Upper lobe of left lung (tissue), 6 donors: ENCODE results near the gene MLX. TPM values are rescaled to one million over a fixed set of nuclear protein-coding genes. Genes with fewer than 3 reads are reported as not detected.

Experiments
- ATAC-seq, 2 donors: fragments of 200-7000 bp; cut with Tn5 transposase; one replicate each; pipeline ENCODE4 v1.9.1; 2022; ENCODE audit warnings: mild to moderate bottlenecking in 2 of 2, moderate library complexity in 2 of 2; ENCODE audit not compliant: low FRiP score in 2 of 2
- DNase-seq, 2 donors: peaks; one replicate each; pipeline ENCODE4 v3.0.0-alpha.2; 2019 to 2020
- H3K27ac ChIP-seq, 4 donors: fragments of 200-600 bp; sonication (generic); one replicate each; pipeline ENCODE4 v1.5.1; 2016 to 2019
- H3K27me3 ChIP-seq, 4 donors: fragments of 200-600 bp; sonication (generic); one replicate each; pipeline ENCODE4 v1.5.1; 2017 to 2019
- H3K36me3 ChIP-seq, 4 donors: fragments of 200-600 bp; sonication (generic); one replicate each; pipeline ENCODE4 v1.5.1; 2016 to 2019
- H3K4me1 ChIP-seq, 4 donors: fragments of 200-600 bp; sonication (generic); one replicate each; pipeline ENCODE4 v1.5.1; 2018 to 2019
- H3K4me3 ChIP-seq, 4 donors: fragments of 200-600 bp; sonication (generic); one replicate each; pipeline ENCODE4 v1.5.1; 2017 to 2019; ENCODE audit warnings: mild to moderate bottlenecking in 2 of 4, moderate library complexity in 1 of 4
- H3K9me3 ChIP-seq, 4 donors: fragments of 200-600 bp; sonication (generic); one replicate each; pipeline ENCODE4 v1.5.1; 2018 to 2019
- CTCF ChIP-seq, 6 experiments: fragments of 450-650 bp in 4 of 6; fragments of 200-600 bp in 2 of 6; sonication (generic) in 2 of 6; IDR thresholded peaks; one replicate each; pipeline ENCODE4 v1.5.1; 2016 to 2019; ENCODE audit warnings: antibody characterized with exemption in 6 of 6
- EP300 ChIP-seq, 4 donors: sonication (generic); formaldehyde crosslinking; IDR thresholded peaks; one replicate each; pipeline ENCODE4 v1.5.1; 2017; ENCODE audit warnings: antibody characterized with exemption in 4 of 4, control low read depth in 2 of 4
- POLR2A ChIP-seq, 4 donors: fragments of 450-650 bp; IDR thresholded peaks; one replicate each; pipeline ENCODE4 v1.5.1; 2016 to 2017; ENCODE audit warnings: antibody characterized with exemption in 4 of 4, mild to moderate bottlenecking in 2 of 4
- POLR2AphosphoS5 ChIP-seq, 2 donors: sonication (generic); formaldehyde crosslinking; IDR thresholded peaks; one replicate each; pipeline ENCODE4 v1.5.1; 2017; ENCODE audit warnings: antibody characterized with exemption in 2 of 2
- WGBS, 2 donors: methylation state at CpG; one replicate each; pipeline ENCODE4 v1.1.5; 2017 to 2018; 5-methylcytosine and 5-hydroxymethylcytosine counted together
- total RNA-seq, 6 donors: library from RNA; depleted of rRNA in 4 of 6; stranded (reverse); fragments of >200 nt in 4 of 6; gene quantifications; one replicate each; pipeline versions ENCODE4 v1.1.0 to v1.2.1, GENCODE V29; 2016 to 2021
- donor health status: DM: no; HTN: no; CAD: no; lungs with moderate emphysema.
- donor health status: DM: no; HTN: yes; CAD: no; lungs with severe emphysema.

The MLX gene
- total RNA-seq, 6 donors from 2014 or later: 61.8 to 104 (median 83.5) TPM

- 0 to 1% methylated on average over 2 to 26 of the region's 26 CpGs for WGBS, 2 donors
- peaks cover 0 to 26% (median 20%) of the 10 kb centered on the region in 4 donors for H3K36me3 ChIP-seq
- DNase-seq (peak in 1 of 2 donors; percentile 95), ATAC-seq (peak; percentile 86 to 92)
- H3K9me3 ChIP-seq: no peaks in the 10 kb centered on the region
- peaks cover 37 to 65% (median 42%) of the 10 kb centered on the region in 4 donors for H3K4me1 ChIP-seq
- peak within 1 kb of the TSS; percentile 65 to 97 (median 74) for H3K4me3 ChIP-seq
- no peaks in the 10 kb centered on the region for H3K27me3 ChIP-seq
- H3K27ac ChIP-seq: peak within 1 kb of the TSS; percentile 85 to 90 (median 88)
- TF ChIP-seq CTCF (IDR thresholded peaks at IDR 0.05) (no peak), POLR2AphosphoS5 (IDR thresholded peaks at IDR 0.05) (peak; percentile 97 to 98), EP300 (IDR thresholded peaks at IDR 0.05) (peak in 1 of 4 donors; percentile 86), POLR2A (IDR thresholded peaks at IDR 0.05) (peak in 3 of 4 donors; percentile 38 to 75 (median 41))
Measured at GRCh38 chr17:42561897-42562387, 5.0 kb upstream of the MLX start, which contains the start of gene COASY. Gene COASY, plus strand, starts transcription at chr17:42562148. Its CDS starts 475 bp downstream, at chr17:42562623.

GRCh38 chr17:42562388-42563142, 4.3 kb upstream of the MLX start:
- TF ChIP-seq EP300 (IDR thresholded peaks at IDR 0.05): no peak
- TF ChIP-seq CTCF (IDR thresholded peaks at IDR 0.05): no peak
- TF ChIP-seq POLR2A (IDR thresholded peaks at IDR 0.05): no peak
- TF ChIP-seq POLR2AphosphoS5 (IDR thresholded peaks at IDR 0.05): no peak
- no peaks in the 10 kb centered on the region for H3K27me3 ChIP-seq
- peaks cover 0 to 26% (median 20%) of the 10 kb centered on the region in 4 donors for H3K36me3 ChIP-seq
- peak overlapping the region; percentile 85 to 90 (median 88) for H3K27ac ChIP-seq
- peaks cover 39 to 65% (median 43%) of the 10 kb centered on the region in 4 donors for H3K4me1 ChIP-seq
- peak overlapping the region; percentile 65 to 97 (median 74) for H3K4me3 ChIP-seq
- ATAC-seq: peak; percentile 1 to 2
- H3K9me3 ChIP-seq: no peaks in the 10 kb centered on the region
- WGBS, 2 donors: 1 to 11% methylated on average over 20 to 47 of the region's 48 CpGs
- DNase-seq: peak; percentile 45 to 75

GRCh38 chr17:42563143-42563509, 3.8 kb upstream of the MLX start:
- WGBS, 2 donors: 75 to 92% methylated on average over 2 to 14 of the region's 14 CpGs
- TF ChIP-seq CTCF (IDR thresholded peaks at IDR 0.05) (no peak), EP300 (IDR thresholded peaks at IDR 0.05) (no peak), POLR2A (IDR thresholded peaks at IDR 0.05) (no peak), POLR2AphosphoS5 (IDR thresholded peaks at IDR 0.05) (no peak)
- Histone ChIP-seq H3K27ac (peak overlapping the region; percentile 85 to 90 (median 88)), H3K9me3 (no peaks in the 10 kb centered on the region), H3K4me3 (peak overlapping the region; percentile 65 to 97 (median 74)), H3K27me3 (no peaks in the 10 kb centered on the region), H3K36me3 (peaks cover 0 to 26% (median 20%) of the 10 kb centered on the region in 4 donors), H3K4me1 (peaks cover 45 to 71% (median 49%) of the 10 kb centered on the region in 4 donors)
- DNase-seq (no peak), ATAC-seq (no peak)

GRCh38 chr17:42563543-42563942, 3.4 kb upstream of the MLX start:
- Histone ChIP-seq H3K4me3 (peak overlapping the region in 2 of 4 donors; percentile 65 to 69), H3K36me3 (peaks cover 0 to 30% (median 22%) of the 10 kb centered on the region in 4 donors), H3K4me1 (peaks cover 49 to 75% (median 53%) of the 10 kb centered on the region in 4 donors), H3K27me3 (no peaks in the 10 kb centered on the region), H3K9me3 (no peaks in the 10 kb centered on the region), H3K27ac (peak overlapping the region; percentile 85 to 96 (median 88))
- no peak for TF ChIP-seq EP300 (IDR thresholded peaks at IDR 0.05)
- TF ChIP-seq CTCF (IDR thresholded peaks at IDR 0.05): peak in 1 of 6 experiments; percentile 16
- DNase-seq (peak in 1 of 2 donors; percentile 73), ATAC-seq (no peak)
- WGBS, 2 donors: 22 to 24% methylated on average over 1 of the region's 1 CpG
